HepG2 (cell line): Measurements from ENCODE around the gene CAPN9. TPM values are rescaled to one million over a fixed set of nuclear protein-coding genes. Genes with fewer than 3 reads are reported as not detected.

ENCODE experiments used
- EED ChIP-seq: sonication (generic); formaldehyde crosslinking; IDR thresholded peaks from 2 replicates; pipeline ENCODE4 v1.5.0; 2020; ENCODE audit warnings: mild to moderate bottlenecking, missing genetic modification reagents
- KAT8 ChIP-seq: IDR thresholded peaks from 2 replicates; pipeline ENCODE4 v1.6.1; 2016; ENCODE audit warnings: missing genetic modification reagents, missing compliant biosample characterization
- MAZ ChIP-seq, 2 experiments: sonication (generic) in 1 of 2; formaldehyde crosslinking in 1 of 2; IDR thresholded peaks; 2 replicates each; pipeline versions ENCODE4 v1.5.0 to v1.6.1; 2012 to 2020; ENCODE audit warnings: low read depth in 2 of 2, mild to moderate bottlenecking in 2 of 2, borderline replicate concordance in 1 of 2, improper control_type of control experiment in 1 of 2, low read length in 1 of 2, missing genetic modification reagents in 1 of 2, moderate library complexity in 1 of 2
- MED1 ChIP-seq: sonication (generic); formaldehyde crosslinking; IDR thresholded peaks from 2 replicates; pipeline ENCODE4 v1.4.0; 2020; ENCODE audit warnings: missing genetic modification reagents
- NAIF1 ChIP-seq: sonication (generic); formaldehyde crosslinking; IDR thresholded peaks from 2 replicates; pipeline ENCODE4 v1.5.0; 2020; ENCODE audit warnings: mild to moderate bottlenecking, missing genetic modification reagents, borderline replicate concordance
- NFKBIZ ChIP-seq: IDR thresholded peaks from 2 replicates; pipeline ENCODE4 v1.6.1; 2018; ENCODE audit warnings: missing genetic modification reagents, missing compliant biosample characterization
- NR0B2 ChIP-seq: sonication (generic); formaldehyde crosslinking; IDR thresholded peaks from 2 replicates; pipeline ENCODE4 v1.4.0; 2020; ENCODE audit warnings: mild to moderate bottlenecking, missing genetic modification reagents
- NRL ChIP-seq: sonication (generic); formaldehyde crosslinking; IDR thresholded peaks from 2 replicates; pipeline ENCODE4 v1.5.0; 2020; ENCODE audit warnings: missing genetic modification reagents, mild to moderate bottlenecking, moderate library complexity, borderline replicate concordance
- PRDM4 ChIP-seq: sonication (generic); formaldehyde crosslinking; IDR thresholded peaks from 2 replicates; pipeline ENCODE4 v1.9.0; 2021; ENCODE audit warnings: missing genetic modification reagents, borderline replicate concordance
- PRMT3 ChIP-seq: sonication (generic); formaldehyde crosslinking; IDR thresholded peaks from 2 replicates; pipeline ENCODE4 v1.8.1; 2022; ENCODE audit warnings: low read depth, mild to moderate bottlenecking, moderate library complexity, missing genetic modification reagents, borderline replicate concordance
- SPEN ChIP-seq: sonication (generic); formaldehyde crosslinking; IDR thresholded peaks from 2 replicates; pipeline ENCODE4 v1.5.1; 2020; ENCODE audit warnings: low read depth, mild to moderate bottlenecking, missing genetic modification reagents
- U2AF1 ChIP-seq: fragments of 200-400 bp; formaldehyde crosslinking; optimal IDR thresholded peaks from 2 replicates; pipeline ENCODE3; 2017; ENCODE audit warnings: mild to moderate bottlenecking, low read depth, low read length
- UBTF ChIP-seq: sonication (generic); formaldehyde crosslinking; IDR thresholded peaks from 2 replicates; pipeline ENCODE4 v1.4.0; 2020; ENCODE audit warnings: mild to moderate bottlenecking, missing genetic modification reagents
- ZNF30 ChIP-seq: sonication (generic); formaldehyde crosslinking; IDR thresholded peaks from 2 replicates; pipeline ENCODE4 v1.5.0; 2020; ENCODE audit warnings: mild to moderate bottlenecking, missing genetic modification reagents
- ZNF564 ChIP-seq: sonication (generic); formaldehyde crosslinking; IDR thresholded peaks from 2 replicates; pipeline ENCODE4 v1.8.1; 2023; ENCODE audit warnings: mild to moderate bottlenecking, missing genetic modification reagents
- polyA plus RNA-seq, 8 experiments: library from polyadenylated mRNA; depleted of rRNA in 3 of 8; stranded (reverse) in 7 of 8; unstranded in 1 of 8; fragments of >200 nt; fragmentation: Illumina TruSeq in 4 of 8; extraction: Trizol in 4 of 8; gene quantifications; 2 replicates each; pipeline versions ENCODE4 v1.2.1 to v1.2.3, GENCODE V29; 2011 to 2016; ENCODE audit warnings: low read depth in 4 of 8, missing spikeins in 1 of 8, mixed read lengths in 1 of 8; ENCODE audit not compliant: insufficient read depth in 1 of 8
- total RNA-seq, 5 experiments: library from RNA; depleted of rRNA; stranded (reverse); fragments of >200 nt; fragmentation: Illumina TruSeq; extraction: Trizol; gene quantifications; 2 replicates each; pipeline ENCODE4 v1.2.3, GENCODE V29; 2016; ENCODE audit warnings: low read depth in 1 of 5
- TF ChIP-seq, protein P1 (sequence below): sonication (generic); formaldehyde crosslinking; IDR thresholded peaks from 2 replicates; pipeline ENCODE4 v1.4.0; 2020; ENCODE audit warnings: missing genetic modification reagents, borderline replicate concordance
- TF ChIP-seq, protein P2 (sequence below): sonication (generic); formaldehyde crosslinking; conservative IDR thresholded peaks from 2 replicates; pipeline ENCODE4 v1.8.1; 2023; ENCODE audit warnings: missing genetic modification reagents

CAPN9 gene
- total and polyA plus RNA-seq, 2 of the 13 experiments (the other 11 are each of a cell fraction or from before 2014, with no cell fraction given) = 0.04 to 0.31 TPM

DNA sequence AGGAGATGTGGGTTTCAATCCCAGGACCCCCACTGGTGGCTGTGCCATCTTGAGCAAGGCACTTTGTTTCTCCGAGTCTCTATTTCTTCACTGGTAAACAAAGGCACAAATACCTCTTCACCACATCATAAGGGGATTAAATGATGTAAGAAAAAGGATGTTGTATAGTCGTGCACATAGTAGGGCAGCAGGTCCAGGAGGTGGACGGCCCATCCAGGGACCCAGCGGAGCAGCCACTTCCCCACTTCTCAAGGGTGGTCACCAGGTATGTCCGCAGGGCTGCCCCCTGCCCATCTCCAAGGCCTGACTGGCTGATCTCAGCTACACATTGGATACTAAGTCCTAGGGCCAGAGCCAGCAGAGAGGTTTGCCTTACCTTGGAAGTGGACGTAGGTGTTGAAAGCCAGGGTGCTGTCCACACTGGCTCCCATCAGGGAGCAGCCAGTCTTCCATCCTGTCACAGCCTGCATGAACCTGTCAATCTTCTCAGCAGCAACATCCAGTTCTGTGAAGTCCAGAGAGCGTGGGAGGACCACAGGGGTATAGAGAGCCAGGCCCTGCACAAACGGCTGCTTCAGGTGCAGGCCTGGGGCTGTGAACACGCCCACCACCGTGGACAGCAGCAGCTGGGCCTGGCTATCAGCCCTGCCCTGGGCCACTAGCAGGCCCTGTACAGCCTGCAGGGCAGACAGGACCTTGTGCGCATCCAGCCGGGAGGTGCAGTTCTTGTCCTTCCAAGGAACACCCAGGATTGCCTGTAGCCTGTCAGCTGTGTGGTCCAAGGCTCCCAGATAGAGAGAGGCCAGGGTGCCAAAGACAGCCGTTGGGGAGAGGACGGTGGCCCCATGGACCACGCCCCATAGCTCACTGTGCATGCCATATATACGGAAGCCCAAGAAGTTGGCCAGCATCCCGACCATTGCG is 37.3 kb upstream of the CAPN9 start (continued):
- TF ChIP-seq, protein P1, sequence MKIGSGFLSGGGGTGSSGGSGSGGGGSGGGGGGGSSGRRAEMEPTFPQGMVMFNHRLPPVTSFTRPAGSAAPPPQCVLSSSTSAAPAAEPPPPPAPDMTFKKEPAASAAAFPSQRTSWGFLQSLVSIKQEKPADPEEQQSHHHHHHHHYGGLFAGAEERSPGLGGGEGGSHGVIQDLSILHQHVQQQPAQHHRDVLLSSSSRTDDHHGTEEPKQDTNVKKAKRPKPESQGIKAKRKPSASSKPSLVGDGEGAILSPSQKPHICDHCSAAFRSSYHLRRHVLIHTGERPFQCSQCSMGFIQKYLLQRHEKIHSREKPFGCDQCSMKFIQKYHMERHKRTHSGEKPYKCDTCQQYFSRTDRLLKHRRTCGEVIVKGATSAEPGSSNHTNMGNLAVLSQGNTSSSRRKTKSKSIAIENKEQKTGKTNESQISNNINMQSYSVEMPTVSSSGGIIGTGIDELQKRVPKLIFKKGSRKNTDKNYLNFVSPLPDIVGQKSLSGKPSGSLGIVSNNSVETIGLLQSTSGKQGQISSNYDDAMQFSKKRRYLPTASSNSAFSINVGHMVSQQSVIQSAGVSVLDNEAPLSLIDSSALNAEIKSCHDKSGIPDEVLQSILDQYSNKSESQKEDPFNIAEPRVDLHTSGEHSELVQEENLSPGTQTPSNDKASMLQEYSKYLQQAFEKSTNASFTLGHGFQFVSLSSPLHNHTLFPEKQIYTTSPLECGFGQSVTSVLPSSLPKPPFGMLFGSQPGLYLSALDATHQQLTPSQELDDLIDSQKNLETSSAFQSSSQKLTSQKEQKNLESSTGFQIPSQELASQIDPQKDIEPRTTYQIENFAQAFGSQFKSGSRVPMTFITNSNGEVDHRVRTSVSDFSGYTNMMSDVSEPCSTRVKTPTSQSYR = no peak
- TF ChIP-seq UBTF (CRISPR knock-in tag) (peak; percentile 61; the same call in 1 of the 2 replicates), NRL (CRISPR knock-in tag) (no peak), NAIF1 (no peak), NFKBIZ (no peak), NR0B2 (0 out of 2 replicates have a peak, but pooled peaks have one; percentile 25), U2AF1 (no peak), ZNF30 (CRISPR knock-in tag) (no peak), KAT8 (CRISPR knock-in tag) (no peak), MED1 (peak; percentile 33; the same call in 1 of the 2 replicates), PRDM4 (CRISPR knock-in tag) (no peak), PRMT3 (CRISPR knock-in tag) (no peak; the same call in 1 of the 2 replicates), MAZ (IDR thresholded peaks at IDR 0.05; ENCODE audit: borderline replicate concordance, low read depth, low read length) (no peak), MAZ (CRISPR knock-in tag; IDR thresholded peaks at IDR 0.05; ENCODE audit: low read depth) (no peak), EED (CRISPR knock-in tag) (no peak), ZNF564 (CRISPR knock-in tag) (0 out of 2 replicates have a peak, but pooled peaks have one; percentile 39), SPEN (CRISPR knock-in tag) (no peak)
- TF ChIP-seq, protein P2, sequence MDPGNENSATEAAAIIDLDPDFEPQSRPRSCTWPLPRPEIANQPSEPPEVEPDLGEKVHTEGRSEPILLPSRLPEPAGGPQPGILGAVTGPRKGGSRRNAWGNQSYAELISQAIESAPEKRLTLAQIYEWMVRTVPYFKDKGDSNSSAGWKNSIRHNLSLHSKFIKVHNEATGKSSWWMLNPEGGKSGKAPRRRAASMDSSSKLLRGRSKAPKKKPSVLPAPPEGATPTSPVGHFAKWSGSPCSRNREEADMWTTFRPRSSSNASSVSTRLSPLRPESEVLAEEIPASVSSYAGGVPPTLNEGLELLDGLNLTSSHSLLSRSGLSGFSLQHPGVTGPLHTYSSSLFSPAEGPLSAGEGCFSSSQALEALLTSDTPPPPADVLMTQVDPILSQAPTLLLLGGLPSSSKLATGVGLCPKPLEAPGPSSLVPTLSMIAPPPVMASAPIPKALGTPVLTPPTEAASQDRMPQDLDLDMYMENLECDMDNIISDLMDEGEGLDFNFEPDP (CRISPR knock-in tag) = no peak
